Measurements from ENCODE around the gene LDB1.

LDB1 gene

DNA sequence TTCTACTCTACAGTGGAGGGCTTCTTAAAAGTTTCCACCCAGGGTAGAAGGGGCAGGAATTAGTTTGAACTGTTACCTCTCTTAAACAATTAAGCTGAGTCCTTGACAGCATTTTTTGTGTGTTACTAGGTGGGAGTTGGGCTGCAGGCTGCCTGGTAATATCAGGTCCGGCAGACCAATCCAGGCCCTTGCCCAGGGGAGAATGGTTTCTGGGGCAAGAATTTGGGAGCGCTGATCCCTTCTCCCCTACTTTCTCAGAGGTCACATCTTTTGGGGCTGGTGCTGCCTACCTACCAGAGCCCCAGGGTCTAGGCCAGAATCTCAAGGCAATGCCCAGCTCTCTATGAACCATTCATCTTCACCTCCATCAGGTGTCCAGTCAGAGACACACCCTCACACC, 14.2 kb upstream of the LDB1 start:
- DNase-seq, result no peak

- peak; percentile 42 for DNase-seq
Measured at GRCh38 chr10:102133373-102134195, 13.4 kb upstream of the LDB1 start.

DNA sequence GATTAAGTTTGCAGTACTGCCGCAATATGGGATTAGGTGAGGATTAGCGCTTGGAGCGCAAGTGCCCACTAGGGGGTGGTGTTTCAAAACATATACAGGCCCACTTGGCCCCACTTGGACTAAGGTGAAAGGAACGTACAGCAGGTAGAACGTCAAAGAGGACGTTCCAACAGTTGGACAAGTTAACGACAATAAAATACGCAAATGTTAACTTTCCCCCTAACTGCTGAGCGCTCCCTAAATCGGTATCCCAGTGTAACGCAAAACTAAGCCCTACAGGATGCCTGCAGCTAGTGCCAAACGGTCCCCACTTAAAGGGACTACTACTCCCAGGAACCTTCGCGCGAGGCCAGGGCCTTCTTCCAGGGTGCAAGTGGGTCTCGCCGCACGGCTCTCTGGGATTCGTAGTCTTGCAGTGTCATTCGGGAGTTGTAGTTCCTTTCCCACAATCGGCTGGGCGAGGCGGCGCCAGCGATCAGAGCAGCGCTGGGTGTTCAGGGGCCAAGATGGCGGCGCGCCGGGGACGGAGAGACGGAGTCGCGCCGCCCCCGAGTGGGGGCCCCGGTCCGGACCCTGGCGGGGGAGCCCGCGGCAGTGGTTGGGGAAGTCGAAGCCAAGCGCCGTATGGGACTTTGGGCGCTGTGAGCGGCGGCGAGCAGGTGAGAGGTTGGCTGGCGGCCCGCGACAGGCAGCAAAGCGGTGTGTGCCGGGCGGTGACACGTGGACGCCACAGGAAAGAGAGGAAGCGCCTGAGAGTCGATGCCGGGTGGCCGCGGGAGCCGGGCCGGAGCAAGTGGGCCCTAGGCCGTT, 12.6 kb upstream of the LDB1 start, which contains the start of gene PPRC1:
Gene PPRC1, plus strand, starts transcription at position 478 of the 810 bp plus-strand sequence. Its CDS starts 29 bp downstream, at position 507.
- peak; percentile 94 for DNase-seq

DNA sequence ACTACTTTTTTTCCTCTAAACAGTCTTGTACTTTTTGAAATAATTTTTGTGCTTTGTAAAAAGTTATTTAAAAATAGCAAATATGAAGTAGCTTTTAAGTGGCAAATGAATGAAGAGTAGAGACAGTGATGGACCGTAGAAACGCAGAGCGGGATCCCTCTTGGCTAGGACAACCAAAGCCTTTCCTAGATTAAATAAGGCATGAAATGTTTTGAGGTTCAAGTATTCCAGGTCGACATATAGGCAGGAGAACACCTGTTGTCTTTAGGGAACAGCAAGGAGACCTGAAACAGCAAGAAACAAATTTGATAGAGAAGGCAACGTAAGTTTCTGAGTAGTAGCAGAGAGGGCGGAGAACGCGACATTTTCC, 12.0 kb upstream of the LDB1 start:
- DNase-seq, result no peak

DNA sequence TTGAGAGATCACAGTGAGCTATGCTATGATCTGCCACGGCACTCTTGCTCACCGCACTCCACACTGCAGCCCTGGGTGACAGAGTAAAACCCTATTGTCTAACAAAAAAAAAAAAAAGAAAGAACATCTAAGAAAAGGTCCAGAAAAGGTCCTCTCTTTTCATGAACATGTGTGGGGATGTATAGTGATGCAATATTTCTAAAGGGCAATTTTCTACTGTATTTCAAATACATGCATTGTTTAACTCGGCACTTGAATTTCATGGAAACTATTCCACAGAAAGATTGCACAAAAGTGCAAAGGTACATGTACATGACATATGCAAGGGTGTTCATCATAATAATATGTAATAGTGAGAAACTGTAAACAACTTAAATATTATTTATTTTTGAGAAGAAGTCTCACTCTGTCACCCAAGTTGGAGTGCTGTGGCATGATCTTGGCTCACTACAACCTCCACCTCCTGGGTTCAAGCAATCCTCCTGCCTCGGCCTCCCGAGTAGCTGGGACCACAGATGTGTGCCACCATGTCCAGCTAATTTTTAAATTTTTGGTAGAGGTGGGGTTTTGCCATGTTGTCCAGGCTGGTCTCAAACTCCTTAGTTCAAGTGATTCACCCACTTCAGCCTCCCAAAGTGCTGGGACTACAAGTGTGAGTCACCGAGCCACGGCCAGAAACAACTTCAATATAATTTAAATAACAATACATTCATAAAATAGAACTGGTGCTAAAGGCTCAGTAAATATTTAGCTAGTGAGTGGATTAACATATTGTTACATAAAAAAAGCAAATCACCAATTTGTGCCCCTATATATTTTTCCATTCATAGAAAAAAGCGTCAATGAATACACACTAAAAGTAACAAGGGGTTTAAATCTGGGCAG, 11.4 kb upstream of the LDB1 start:
- DNase-seq, result no peak

GRCh38 chr10:102123223-102123622, 3.1 kb upstream of the LDB1 start:
- DNase-seq, result no peak

GRCh38 chr10:102122450-102122849, 2.3 kb upstream of the LDB1 start:
- no peak for DNase-seq

GRCh38 chr10:102121739-102122372, 1.7 kb upstream of the LDB1 start:
- no peak for DNase-seq

DNA sequence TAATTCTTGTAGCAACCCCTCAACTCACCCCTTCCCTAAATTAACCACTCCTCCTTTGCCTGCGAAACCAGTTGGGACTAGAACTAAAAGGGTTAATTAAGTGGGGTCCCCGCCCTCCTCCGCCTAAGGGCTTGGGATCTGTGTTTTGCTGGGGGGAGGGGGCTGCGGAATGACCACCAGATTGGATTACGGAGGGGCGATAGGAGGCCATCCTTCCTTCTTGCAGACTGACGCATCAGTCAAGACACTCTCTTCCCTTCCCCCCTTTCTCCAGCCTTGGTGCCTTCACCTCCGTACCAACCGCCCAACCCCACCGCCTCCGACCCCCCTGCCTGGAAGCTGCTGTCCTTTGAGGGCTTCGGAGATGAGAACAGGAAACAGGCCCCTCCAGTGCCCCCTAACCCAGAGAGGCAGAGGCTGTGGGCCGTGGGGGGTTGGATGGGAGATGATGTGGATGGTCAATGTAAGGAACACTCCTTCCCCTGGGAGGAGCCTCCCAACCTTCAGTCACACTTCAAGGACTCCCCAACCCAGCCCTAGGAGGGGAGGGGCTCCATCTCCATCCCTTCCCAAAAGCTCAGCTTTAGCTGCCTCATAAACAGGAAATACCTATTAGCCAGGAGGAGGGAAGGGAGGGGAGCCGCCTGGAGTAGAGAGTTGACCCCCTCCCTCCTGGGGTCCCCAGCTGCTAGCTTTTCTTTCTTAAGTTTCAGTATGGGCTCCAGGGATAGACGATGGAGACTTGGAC, 997 bp upstream of the LDB1 start:
- no peak for DNase-seq

- no peak for DNase-seq
Measured at GRCh38 chr10:102119417-102120141, 589 bp downstream of the LDB1 start.

- DNase-seq, result no peak
Measured at GRCh38 chr10:102118867-102119266, 1.3 kb downstream of the LDB1 start.

- no peak for DNase-seq
Measured at GRCh38 chr10:102117391-102118159, 2.6 kb downstream of the LDB1 start.

DNA sequence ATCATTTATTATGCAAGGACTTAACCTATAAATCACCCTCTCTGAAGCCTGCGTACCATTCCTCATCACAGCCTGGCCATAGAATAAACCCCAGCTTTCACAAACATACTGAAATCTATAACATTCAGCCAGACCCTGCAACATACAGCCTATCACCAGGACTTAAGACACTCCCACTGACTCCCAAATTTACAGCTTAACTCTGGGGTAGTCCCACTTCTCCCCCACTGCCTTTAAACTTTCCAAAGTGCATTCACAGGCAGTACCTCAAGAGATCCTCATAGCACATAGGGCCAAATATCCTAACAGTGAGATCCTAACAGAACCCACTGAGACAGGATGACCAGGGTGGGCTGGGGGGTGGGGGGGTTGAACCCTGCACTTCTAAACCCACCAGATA, 3.5 kb downstream of the LDB1 start:
- no peak for DNase-seq

- no peak for DNase-seq
Measured at GRCh38 chr10:102115775-102116174, 4.4 kb downstream of the LDB1 start.

DNA sequence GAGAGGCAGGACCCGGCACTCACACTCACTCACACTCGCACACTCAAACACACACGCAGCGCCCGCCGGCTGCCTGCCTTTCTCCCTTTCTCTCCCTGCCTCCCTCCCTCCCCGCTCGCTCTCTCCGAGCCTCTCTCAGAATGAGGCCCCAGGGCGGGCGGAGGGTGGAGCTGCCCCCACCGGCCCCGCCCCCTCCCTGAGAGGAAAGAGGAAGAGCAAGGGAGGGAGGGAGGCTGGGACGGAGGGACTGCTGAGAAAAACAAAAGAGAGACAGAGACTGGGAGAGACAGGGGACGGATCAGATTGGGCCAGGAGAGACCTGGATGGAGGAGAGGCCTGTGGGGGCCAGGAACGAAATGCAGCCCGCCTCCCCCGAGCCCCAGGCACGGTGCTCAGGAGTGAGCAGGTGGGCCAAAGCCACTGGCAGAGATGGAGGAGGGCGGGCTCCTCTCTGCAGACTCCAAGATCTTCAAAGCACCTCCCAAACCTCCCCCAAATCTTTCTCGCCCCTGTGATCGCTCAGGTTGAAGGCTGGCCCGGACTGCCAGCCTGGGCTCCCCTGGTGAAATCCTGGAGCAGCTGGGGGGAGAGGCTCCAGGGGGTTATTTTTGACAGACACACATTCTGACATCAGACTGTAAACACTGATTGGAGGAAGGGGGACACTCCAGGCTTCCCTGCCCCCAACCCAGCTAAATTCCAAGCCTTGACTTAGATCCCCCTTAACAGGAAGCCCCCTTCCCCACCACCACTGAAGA, 5.1 kb downstream of the LDB1 start:
- peak; percentile 75 for DNase-seq

- DNase-seq, result no peak
Measured at GRCh38 chr10:102113956-102114857, 6.0 kb downstream of the LDB1 start.

DNA sequence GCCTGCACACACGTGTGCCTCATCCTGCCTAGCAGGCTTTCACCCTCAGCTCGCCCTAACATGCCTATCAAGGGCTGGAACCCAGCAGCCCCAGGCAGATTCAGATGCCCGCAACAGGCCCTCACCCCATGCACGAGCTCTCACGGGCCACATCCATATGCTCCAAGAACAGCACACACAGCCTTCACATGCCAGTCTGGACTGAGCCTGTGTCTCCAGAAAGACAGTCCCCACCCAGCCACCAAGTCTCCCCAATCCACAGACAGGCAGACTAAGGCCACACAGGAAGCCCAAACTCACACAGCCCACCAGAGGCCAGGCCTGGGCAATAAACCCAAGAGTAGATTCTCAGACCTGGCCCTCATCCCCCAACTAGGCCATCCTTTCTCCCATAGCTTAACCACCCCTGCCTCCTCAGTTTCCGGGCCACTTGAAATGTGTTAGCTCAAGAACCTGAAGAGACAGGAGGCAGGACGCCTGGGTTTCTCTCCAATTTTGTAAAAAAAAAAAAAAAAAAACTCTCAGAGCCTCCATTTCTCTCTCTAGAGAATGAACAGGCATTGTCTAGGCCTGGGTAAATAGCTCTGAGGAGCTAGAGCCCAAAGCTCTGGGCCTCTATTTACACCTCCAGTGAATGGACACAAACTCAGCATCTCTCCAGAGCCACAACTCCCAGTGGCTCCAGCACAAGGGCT, 6.8 kb downstream of the LDB1 start:
- no peak for DNase-seq

Data from NCI-H1048 (cell line).